HG02885 (cell line): Measurements from ENCODE around the gene CDR2.
"Not testable (repeated sequence)": the region's sequence is repeated elsewhere in the genome, so short reads cannot be mapped to it uniquely, and the experiment has no call there.

Source experiments
- ATAC-seq: cut with Tn5 transposase; IDR thresholded peaks from one replicate; pipeline ENCODE4 v1.9.1; 2021; ENCODE audit warnings: mild to moderate bottlenecking; ENCODE audit not compliant: unreplicated experiment, poor library complexity

The CDR2 gene

DNA sequence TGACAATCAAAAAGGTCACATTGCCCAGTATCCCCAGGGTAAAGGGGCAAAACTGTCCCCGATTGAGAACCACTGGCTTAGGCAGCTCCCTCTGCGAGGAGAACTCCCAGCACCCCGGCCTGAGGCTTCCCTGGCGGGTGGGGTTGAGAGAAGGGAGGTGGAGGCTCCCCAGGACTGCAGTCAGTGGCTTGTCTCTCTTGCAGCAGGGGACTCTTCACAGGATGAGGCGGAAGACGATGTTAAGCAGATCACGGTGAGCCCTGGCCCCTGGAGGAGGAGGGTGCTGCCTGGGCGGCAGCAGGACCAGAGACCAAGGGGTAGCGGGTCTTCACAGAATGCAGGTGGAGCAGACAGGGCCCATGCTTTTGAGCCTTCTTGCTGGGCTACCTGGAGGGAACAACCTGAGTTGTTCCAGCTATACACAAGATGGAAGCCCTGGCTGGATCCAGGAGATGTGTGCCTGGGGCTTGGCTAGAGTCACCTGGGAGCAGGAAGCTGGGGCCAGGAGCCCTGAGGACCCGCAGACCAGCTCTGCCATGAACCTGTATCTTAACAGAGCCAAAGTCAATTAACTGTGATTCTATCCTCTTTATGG lies 60.4 kb downstream of the CDR2 start:
- ATAC-seq: no peak

DNA sequence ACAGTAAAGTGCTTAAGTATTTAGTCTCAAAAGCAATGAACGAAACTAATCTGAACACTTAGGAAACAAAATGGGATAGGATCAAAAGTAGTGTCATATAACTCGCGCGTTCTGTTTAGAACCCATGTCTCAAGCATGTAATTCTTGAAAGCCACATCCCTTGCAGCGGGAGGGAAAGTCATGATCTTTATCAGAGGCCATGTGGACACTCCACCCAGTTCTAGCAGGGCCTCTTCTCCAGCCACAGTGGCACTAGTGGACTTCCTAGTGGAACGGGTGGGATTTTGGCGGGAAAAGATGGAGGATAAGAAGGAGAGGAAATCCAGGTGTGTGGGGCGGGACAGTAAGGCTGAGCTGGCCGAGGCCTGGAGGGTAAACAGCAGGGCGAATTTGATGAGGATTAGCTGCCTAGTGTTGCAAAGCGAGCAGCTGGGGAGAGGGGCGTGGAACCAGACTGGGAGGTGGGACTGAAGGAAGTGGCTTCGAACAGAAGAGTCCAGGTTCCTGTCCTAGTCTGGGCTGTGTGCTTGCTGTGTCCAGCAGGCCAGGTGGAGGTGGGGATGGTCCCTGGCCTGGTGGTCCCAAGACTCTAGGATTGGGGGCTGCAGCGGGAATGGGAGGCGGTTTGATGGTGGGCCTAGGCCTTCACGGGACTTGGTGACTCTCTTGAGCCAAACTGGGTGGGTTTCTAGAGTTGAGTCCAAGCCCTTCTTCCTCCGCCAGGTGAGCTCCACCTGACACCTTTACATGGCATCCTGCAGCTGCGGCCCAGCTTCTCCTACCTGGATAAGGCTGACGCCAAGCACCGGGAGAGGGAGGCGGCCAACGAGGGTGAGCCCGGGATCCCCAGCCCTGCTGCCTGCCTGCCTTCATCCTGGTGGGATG lies 61.3 kb downstream of the CDR2 start:
- ATAC-seq: no peak

DNA sequence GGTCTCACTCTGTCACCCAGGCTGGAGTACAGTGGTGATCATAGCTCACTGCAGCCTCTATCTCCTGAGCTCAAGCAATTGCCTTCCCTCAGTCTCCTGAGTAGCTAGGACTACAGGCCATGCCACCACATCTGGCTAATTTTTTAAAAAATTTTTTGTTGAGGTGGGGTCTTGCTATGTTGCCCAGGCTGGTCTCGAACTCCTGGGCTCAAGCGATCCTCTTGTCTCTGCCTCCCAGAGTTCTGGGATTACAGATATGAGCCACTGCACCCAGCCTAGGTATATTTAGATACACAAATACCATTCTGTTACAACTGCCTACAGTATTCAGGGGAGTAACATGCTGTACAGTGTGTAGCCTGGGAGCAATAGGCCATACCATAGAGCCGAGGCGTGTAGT lies 62.9 kb downstream of the CDR2 start:
- ATAC-seq: no peak

DNA sequence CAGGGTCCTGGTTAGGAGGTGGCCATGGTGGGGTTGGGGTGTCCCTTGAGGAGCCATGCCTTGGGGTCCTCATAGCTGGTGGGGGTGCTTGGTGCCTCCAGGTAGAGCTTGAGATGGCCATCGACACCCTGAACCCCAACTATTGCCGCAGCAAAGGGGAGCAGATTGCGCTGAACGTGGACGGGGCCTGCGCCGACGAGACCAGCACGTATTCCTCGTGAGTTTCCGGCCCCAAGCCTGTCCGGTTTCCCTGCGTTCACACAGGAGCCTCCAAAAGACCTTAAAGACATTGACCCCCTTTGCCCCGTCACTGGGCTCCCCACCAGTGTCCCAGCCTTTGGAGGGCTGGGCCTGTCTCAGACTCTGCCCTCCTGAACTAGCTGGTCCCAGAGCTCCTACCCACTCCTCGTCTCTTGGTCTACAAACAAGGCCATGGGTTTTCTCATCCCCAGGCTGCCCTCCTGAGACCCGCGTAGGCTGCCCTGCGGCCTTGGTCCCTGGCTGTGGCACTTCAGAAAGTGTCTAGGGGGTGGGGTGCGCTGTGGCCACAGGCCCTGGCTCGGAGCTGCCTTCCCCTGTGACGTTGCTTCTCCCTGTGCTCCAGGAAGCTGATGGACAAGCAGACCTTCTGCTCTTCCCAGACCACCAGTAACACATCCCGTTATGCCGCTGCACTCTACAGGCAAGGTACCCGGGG lies 65.4 kb downstream of the CDR2 start:
- ATAC-seq: no peak

DNA sequence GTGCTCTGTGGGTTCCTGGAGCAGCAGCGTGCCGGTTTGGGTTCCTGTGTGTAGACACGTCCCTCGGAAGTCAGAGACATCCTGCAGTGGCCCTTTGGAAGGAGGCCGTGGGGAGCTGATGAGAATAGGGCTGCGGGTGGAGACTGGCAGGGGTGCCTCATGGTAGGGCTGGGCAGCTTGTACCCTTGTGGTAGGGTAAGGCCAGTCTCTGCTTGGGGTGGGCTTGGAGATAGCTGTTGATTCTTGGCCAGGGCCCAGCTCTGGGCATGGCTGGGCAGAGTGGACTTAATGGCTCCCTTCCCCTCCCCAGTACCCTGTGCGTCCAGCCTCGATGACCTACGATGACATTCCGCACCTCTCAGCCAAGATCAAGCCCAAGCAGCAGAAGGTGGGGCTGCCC lies 66.6 kb downstream of the CDR2 start:
- ATAC-seq: no peak

DNA sequence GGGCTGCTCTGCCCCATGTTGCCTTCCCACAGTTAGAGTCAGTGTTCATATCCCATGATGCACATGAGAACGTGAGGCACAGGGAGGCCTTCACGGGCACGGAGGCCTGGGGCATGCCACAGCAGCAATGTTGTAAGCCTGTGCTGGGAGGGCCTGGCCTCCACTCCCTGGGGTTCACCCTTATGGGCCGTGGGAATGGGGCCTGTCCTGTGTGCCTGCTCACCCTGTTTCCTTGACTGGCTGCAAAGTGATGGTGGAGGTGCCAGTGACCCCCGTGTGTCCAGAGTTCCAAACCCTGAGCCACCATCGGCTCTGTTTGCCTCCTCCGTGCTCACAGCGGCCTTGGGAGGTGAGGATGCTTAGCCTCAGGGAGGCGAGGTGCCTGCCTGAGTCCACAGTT lies 67.6 kb downstream of the CDR2 start:
- no peak for ATAC-seq

DNA sequence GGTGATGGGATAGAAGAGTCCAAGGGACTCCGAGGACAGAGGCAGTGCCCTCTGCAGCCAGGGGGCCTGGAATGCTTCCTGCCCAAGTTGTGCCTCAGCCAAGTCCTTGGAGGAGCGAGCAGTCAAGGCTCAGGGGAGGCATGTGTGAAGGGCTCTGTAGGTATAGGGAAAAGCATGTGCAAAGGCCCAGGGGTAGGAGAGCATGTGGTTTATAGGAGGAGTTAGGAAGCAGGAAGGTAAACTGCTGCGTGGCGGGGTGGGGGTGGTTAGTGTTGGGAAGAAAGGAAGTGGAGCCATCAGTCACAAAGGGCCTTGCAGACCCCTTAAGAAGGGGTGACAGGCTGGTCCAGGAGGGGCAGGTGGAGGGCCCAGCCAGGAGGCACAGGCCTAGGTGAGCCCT lies 70.0 kb downstream of the CDR2 start:
- ATAC-seq: no peak

DNA sequence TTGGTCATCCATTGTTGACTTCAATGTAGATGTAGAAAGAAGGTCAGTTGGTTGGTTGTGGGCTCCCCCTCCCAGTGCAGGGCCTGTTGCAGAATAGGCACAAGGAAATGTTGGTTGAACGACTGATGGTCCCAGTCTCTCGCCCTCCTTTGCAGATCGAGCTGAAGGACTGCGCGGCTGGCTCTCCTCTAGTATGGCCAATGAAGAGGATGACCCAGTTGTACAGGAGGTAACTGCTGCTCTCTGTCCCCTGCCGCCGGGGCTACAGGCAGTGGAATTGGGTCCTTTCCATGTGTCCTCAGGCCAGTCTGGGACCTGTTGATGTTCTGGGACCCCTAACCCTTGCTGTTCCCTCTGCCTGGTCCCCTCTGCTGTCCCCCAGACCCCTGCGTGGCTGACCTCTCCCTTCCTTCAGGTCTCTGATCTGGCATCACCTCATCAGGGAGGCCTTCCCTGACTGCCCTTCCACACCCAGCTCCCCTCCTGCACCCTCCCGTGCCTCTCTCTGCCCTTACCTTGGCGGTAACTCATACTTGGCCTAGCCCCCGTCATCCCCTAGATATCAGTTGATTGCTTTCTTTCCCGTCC lies 71.5 kb downstream of the CDR2 start:
- ATAC-seq: no peak

DNA sequence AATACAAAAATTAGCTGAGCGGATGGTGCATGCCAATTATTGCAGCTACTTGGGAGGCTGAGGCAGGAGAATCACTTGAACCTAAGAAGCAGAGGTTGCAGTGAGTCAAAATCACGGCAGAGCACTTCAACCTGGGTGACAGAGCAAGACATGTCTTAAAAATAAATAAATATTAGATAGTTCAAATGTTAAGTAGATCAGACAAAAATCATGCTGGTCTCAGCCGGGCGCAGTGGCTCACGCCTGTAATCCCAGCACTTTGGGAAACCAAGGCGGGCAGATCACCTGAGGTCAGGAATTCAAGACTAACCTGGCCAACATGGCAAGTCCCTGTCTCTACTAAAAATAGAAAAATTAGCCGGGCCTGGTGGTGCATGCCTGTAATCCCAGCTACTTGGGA lies 73.0 kb downstream of the CDR2 start:
- ATAC-seq: not testable (repeated sequence)

DNA sequence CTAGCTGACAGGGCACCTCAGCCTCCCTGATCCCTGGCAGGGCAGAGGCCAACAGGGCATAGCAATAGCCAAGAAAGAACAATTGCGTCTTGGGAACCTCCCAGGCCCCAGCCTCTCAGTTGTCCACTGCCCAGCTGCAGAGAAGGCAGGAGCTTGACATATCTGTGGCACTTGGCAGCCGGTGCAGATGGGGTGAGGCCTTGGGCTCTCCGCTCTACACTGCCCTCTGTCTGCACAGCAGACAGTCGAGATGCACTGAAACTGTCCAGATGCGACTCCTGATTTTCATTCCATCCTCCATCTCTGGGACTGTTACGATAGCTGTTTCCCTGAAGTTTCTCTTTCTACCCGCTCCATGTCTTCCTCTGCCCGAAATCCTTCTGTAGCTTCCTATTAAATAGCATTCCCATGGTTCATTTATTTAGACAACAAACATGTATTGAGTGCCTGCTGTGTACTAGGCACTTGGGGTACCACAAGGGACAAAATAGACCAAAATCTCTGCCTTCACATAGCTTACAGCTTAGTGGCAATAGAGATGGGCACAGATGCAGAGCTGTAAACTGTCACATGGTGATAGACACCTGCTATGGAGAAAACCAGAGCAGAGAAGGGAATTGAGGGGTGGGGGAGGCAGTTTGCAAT lies 73.9 kb downstream of the CDR2 start:
- ATAC-seq: no peak

DNA sequence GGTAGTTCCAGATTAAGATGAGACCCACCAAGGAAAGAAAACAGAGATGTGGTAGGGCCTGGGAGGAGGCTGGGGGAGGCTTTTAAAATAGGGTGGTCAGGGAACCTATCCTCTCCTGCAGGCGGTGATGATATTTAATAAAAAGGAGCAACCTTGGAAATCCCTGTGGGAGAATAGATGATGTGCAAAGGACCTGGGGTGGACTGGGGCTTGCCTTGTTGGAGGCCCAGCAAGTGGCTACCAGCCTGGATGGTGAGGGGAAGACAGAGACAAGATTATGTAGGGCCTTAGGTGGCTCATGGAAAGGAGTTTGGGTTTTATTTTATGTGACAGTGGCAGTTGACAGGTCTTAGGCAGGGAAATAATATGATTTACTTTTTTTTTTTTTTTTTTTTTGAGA lies 75.4 kb downstream of the CDR2 start:
- ATAC-seq: no peak

DNA sequence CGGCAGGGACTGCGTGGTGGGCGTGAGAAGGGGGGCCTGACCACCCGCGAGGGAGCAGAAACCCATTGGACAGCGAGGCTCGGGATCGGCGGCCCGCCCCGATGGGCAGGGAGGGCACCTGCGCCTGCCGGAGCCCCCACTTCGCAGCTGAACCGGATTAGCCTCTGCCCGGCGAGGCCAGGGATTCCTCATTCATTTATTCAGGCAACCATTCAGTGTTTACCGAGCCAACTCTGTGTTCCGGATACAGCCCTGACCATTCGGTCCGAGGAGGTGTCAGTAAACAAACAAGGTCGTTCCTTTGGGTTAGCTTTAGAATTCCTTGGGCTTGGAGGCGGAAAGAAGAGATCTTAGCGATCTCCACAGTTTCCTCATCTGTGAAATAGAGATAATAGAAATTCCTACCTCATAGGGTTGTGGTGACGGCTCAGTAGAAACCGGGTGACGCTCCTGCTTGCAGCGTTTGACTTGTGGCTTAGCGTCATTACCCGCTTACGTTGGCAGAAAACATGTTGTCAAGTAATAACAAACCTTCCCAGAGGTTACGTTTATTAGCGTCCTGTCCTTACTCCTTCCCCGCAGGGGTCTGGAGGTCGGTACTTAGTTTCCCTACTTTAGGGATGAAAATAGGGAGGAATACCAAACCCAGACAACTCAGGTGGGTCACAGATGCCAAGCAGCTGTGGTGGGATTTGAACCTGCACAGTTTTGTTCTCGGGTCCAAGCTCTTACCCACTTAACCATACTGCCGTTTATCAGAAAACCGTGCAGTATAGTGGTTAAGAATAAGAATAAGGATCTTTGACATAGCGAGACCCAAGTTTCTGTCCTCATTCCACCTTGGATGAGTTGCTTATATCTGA lies 76.3 kb downstream of the CDR2 start:
- peak; percentile 22 for ATAC-seq

DNA sequence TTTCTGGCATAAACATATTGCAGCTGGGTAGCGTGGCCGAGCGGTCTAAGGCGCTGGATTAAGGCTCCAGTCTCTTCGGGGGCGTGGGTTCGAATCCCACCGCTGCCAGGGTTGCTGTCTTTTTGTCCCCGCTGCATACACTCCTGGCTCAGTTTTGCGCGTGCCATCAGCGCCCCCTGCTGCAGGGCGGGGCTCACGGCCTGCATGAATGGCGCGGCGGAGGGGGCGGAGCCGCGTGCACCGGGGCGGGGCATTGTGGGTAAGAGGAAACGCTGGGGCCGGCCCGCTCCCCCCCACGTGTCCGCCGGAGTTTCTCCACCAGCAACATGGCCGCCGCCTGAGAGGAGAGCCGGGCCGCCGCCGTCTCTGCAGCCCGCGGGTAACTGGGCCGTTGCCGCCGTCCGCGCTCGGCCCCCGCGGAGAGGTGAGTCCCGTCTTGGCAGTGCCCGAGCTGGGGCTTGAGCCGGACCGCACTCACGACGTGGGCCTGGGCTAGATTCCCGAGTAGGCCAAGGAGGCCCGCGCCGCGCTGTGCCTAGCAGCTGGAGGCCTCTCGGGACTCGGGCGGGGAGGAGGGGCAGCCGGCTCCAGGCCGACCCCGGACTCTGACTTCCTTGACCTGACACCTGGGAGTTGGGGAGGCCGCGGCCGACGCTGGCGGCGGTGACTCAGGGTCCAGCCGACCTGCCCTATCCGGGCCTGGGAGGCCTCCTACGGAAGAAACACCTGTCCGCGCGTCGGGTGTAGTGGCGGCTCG lies 77.1 kb downstream of the CDR2 start, which contains the start of gene POLR3E:
POLR3E (plus strand) TSS at position 296 of the 757 bp plus-strand sequence. CDS start 5,560 bp downstream, outside the sequence.
- peak; percentile 88 for ATAC-seq

DNA sequence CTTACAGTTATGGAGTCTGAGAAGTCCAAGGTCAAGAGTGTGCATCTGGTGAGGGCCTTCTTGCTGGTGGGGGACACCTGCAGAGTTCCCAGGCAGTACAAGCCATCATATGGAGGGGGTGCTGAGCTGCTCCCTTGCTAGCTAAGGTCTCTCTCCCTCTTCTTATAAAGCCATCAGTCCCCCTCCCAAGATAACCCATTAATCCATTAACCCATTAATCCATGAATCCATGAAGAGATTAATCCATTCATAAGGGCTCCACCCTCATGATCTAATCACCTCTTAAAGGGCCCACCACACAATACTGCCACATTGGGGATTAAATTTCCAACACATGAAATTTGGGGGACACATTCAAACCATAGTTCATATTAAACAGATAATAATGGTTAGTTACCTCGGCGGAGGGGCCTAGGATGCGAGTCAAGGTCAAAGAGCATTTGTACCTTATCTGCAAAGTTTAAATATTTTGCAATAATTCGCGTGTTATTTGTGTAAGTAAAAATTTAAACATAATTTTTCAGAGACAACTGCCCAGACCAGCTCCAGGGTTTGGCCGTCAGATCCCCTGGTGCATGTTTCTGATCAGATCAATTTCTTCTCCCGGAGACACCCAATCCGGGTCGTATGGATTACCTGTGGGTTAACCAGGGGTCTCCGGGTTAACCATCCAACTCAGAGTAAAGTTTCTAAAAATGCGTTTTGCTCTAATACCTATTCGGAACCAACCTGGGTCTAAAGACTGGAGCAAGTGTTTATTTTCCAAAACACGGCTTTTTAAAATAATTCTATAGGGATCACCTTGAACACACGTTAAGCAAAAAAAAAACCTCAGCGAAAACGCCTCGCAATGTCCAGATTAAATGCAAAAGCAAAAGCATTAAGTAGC lies 78.0 kb downstream of the CDR2 start:
- ATAC-seq: no peak
